ENCODE data around the gene BAIAP2L2.
"Not testable (repeated sequence)": the region's sequence is repeated elsewhere in the genome, so short reads cannot be mapped to it uniquely, and the experiment has no call there.

The BAIAP2L2 gene

GRCh38 chr22:38127869-38128268 is 17.4 kb upstream of the BAIAP2L2 start:
- DNase-seq: no peak

GRCh38 chr22:38126928-38127668 is 16.6 kb upstream of the BAIAP2L2 start:
- no peak for DNase-seq

- no peak for DNase-seq
Observed at GRCh38 chr22:38125751-38126201, 15.3 kb upstream of the BAIAP2L2 start.

GRCh38 chr22:38125038-38125610 is 14.6 kb upstream of the BAIAP2L2 start:
- DNase-seq: no peak

- DNase-seq: no peak
Observed at GRCh38 chr22:38124236-38124974, 13.9 kb upstream of the BAIAP2L2 start.

GRCh38 chr22:38122616-38123015 is 12.1 kb upstream of the BAIAP2L2 start:
- DNase-seq: no peak

- no peak for DNase-seq
Observed at GRCh38 chr22:38120359-38121110, 10.1 kb upstream of the BAIAP2L2 start.

- not testable (repeated sequence) for DNase-seq
Observed at GRCh38 chr22:38118747-38119146, 8.3 kb upstream of the BAIAP2L2 start.

- DNase-seq: no peak
Observed at GRCh38 chr22:38118182-38118581, 7.7 kb upstream of the BAIAP2L2 start.

- not testable (repeated sequence) for DNase-seq
Observed at GRCh38 chr22:38117556-38117955, 7.1 kb upstream of the BAIAP2L2 start.

- no peak for DNase-seq
Observed at GRCh38 chr22:38115423-38116205, 5.1 kb upstream of the BAIAP2L2 start.

GRCh38 chr22:38114484-38115398 is 4.3 kb upstream of the BAIAP2L2 start:
- DNase-seq: no peak

GRCh38 chr22:38112381-38112780 is 1.9 kb upstream of the BAIAP2L2 start:
- DNase-seq: no peak

GRCh38 chr22:38111925-38112355 is 1.5 kb upstream of the BAIAP2L2 start:
- DNase-seq: no peak

- no peak for DNase-seq
Observed at GRCh38 chr22:38110863-38111852, 674 bp upstream of the BAIAP2L2 start.

- no peak for DNase-seq
Observed at GRCh38 chr22:38109371-38110001, 998 bp downstream of the BAIAP2L2 start.

- DNase-seq: no peak
Observed at GRCh38 chr22:38108561-38109319, 1.7 kb downstream of the BAIAP2L2 start.

- DNase-seq: no peak
Observed at GRCh38 chr22:38107692-38108515, 2.6 kb downstream of the BAIAP2L2 start.
